ENCODE data around the gene SET.
A peak's percentile ranks its signal among the peaks of the same experiment; 100 is the strongest.
"Not testable (repeated sequence)": the region's sequence is repeated elsewhere in the genome, so short reads cannot be mapped to it uniquely, and the experiment has no call there.

The SET gene

GRCh38 chr9:128688501-128689292, at the start of gene SET:
TSS of gene SET (plus strand) at chr9:128689222. CDS start at chr9:128689583, 361 bp downstream.
- peak within 1 kb of the TSS; percentile 97 for H3K4me3 ChIP-seq (ENCODE audit: control insufficient read depth, low read depth, low read length)
- TF ChIP-seq CTCF (conservative IDR thresholded peaks at IDR 0.05; ENCODE audit: control insufficient read depth, insufficient read depth, low read depth, low read length), result no peak
- DNase-seq (ENCODE audit: low read depth), result peak; percentile 86

- no peak for TF ChIP-seq CTCF (conservative IDR thresholded peaks at IDR 0.05; ENCODE audit: control insufficient read depth, insufficient read depth, low read depth, low read length)
- DNase-seq (ENCODE audit: low read depth), result no peak
- H3K4me3 ChIP-seq (ENCODE audit: control insufficient read depth, low read depth, low read length), result no peak overlapping the region
These were observed 48.4 kb upstream of the SET start for GRCh38 chr9:128640603-128641002.

GRCh38 chr9:128642675-128643245, 46.3 kb upstream of the SET start:
- no peak for TF ChIP-seq CTCF (conservative IDR thresholded peaks at IDR 0.05; ENCODE audit: control insufficient read depth, insufficient read depth, low read depth, low read length)
- DNase-seq (ENCODE audit: low read depth), result no peak
- no peak overlapping the region for H3K4me3 ChIP-seq (ENCODE audit: control insufficient read depth, low read depth, low read length)

GRCh38 chr9:128643519-128644300, 45.3 kb upstream of the SET start:
- no peak overlapping the region for H3K4me3 ChIP-seq (ENCODE audit: control insufficient read depth, low read depth, low read length)
- DNase-seq (ENCODE audit: low read depth), result no peak
- no peak for TF ChIP-seq CTCF (conservative IDR thresholded peaks at IDR 0.05; ENCODE audit: control insufficient read depth, insufficient read depth, low read depth, low read length)

DNA sequence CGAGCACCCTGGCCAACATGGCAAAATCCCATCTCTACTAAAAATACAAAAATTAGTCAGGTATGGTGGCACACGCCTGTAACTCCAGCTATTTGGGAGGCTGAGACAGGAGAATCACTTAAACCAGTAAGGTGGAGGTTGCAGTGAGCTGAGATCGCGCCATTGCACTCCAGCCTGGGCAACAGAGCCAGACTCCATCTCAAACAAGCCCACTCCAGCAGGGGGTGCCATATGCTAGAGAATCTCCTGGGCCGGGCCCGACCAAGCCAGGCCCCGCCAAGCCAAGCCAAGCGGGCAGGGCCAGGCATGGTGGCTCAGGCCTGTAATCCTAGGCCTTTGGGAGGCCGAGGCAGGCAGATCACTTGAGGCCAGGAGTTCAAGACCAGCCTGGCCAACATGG, 40.8 kb upstream of the SET start:
- peak; percentile 23 for TF ChIP-seq CTCF (conservative IDR thresholded peaks at IDR 0.05; ENCODE audit: control insufficient read depth, insufficient read depth, low read depth, low read length)
- DNase-seq (ENCODE audit: low read depth), result peak; percentile 55

GRCh38 chr9:128651798-128652197, 37.2 kb upstream of the SET start:
- no peak for DNase-seq (ENCODE audit: low read depth)
- H3K4me3 ChIP-seq (ENCODE audit: control insufficient read depth, low read depth, low read length), result no peak overlapping the region
- TF ChIP-seq CTCF (conservative IDR thresholded peaks at IDR 0.05; ENCODE audit: control insufficient read depth, insufficient read depth, low read depth, low read length), result no peak

More for the DNA sequence above, 40.8 kb upstream of the SET start:
- H3K4me3 ChIP-seq (ENCODE audit: control insufficient read depth, low read depth, low read length), result not testable (repeated sequence)
